ENCODE measurements around the gene ZNF785. TPM values are rescaled to one million over a fixed set of nuclear protein-coding genes. Genes with fewer than 3 reads are reported as not detected.
A peak's percentile ranks its signal among the peaks of the same experiment; 100 is the strongest.

ZNF785 gene
- total and polyA plus RNA-seq, 7 donors = 0.92 to 19.9 (median 7.8) TPM

GRCh38 chr16:30533748-30534367, 51.6 kb downstream of the ZNF785 start:
- WGBS, 2 donors = 5 to 18% methylated on average over 29 of the region's 29 CpGs
- intact Hi-C loops (cut with DNase I) = loop anchor here (2.0 to 5.0 kb wide), 2 partner anchors 38 to 103 kb away; partner anchors contain the start of genes DCTPP1 and ZNF688
- H3K9me3 ChIP-seq = no peaks in the 10 kb centered on the region
- peaks cover 0 to 31% (median 25%) of the 10 kb centered on the region in 4 donors for H3K4me1 ChIP-seq
- peak overlapping the region; percentile 89 to 97 (median 94) for H3K27ac ChIP-seq
- H3K4me3 ChIP-seq = peak overlapping the region; percentile 45 to 85 (median 66)
- no peak for TF ChIP-seq EP300 (IDR thresholded peaks at IDR 0.05)
- no peak for TF ChIP-seq POLR2AphosphoS5 (IDR thresholded peaks at IDR 0.05)
- TF ChIP-seq CTCF (IDR thresholded peaks at IDR 0.05) = no peak
- TF ChIP-seq POLR2A (IDR thresholded peaks at IDR 0.05) = no peak
- no peaks in the 10 kb centered on the region for H3K27me3 ChIP-seq
- DNase-seq = no peak
- peaks cover 0 to 32% (median 8%) of the 10 kb centered on the region in 4 donors for H3K36me3 ChIP-seq

GRCh38 chr16:30533146-30533522, 52.4 kb downstream of the ZNF785 start:
- Histone ChIP-seq H3K36me3 (peaks cover 0 to 32% (median 8%) of the 10 kb centered on the region in 4 donors), H3K27ac (peak overlapping the region in 3 of 4 donors; percentile 92 to 97 (median 95)), H3K9me3 (no peaks in the 10 kb centered on the region), H3K4me3 (peak overlapping the region in 1 of 4 donors; percentile 63), H3K27me3 (no peaks in the 10 kb centered on the region), H3K4me1 (peaks cover 0 to 31% (median 29%) of the 10 kb centered on the region in 4 donors)
- 77 to 82% methylated on average over 11 of the region's 11 CpGs for WGBS, 2 donors
- intact Hi-C loops (cut with DNase I) = loop anchor here (5.0 kb wide), 1 partner anchor 39 kb away; the partner anchor contains the start of gene ZNF688
- no peak for DNase-seq
- TF ChIP-seq POLR2A (IDR thresholded peaks at IDR 0.05) (no peak), EP300 (IDR thresholded peaks at IDR 0.05) (no peak), POLR2AphosphoS5 (IDR thresholded peaks at IDR 0.05) (no peak), CTCF (IDR thresholded peaks at IDR 0.05) (no peak)

- intact Hi-C loops (cut with DNase I) = loop anchor here (5.0 kb wide), 1 partner anchor 40 kb away; the partner anchor contains the start of gene ZNF688
- Histone ChIP-seq H3K4me3 (no peak overlapping the region), H3K27ac (peak overlapping the region in 1 of 4 donors; percentile 97), H3K36me3 (peaks cover 0 to 32% (median 8%) of the 10 kb centered on the region in 4 donors), H3K4me1 (peaks cover 0 to 36% (median 35%) of the 10 kb centered on the region in 4 donors), H3K27me3 (no peaks in the 10 kb centered on the region), H3K9me3 (no peaks in the 10 kb centered on the region)
- DNase-seq = no peak
- WGBS, 2 donors = 96 to 97% methylated on average over 57 of the region's 57 CpGs
- no peak for TF ChIP-seq EP300 (IDR thresholded peaks at IDR 0.05)
Observed at GRCh38 chr16:30532285-30533145, 53.0 kb downstream of the ZNF785 start.

Small RNAs within 50 kb of the gene (small RNA-seq; reads per million reads assigned to genes)
- gene AC093249.1 (0 reads per million in 3 donors), gene AC093249.4 (0 reads per million in 3 donors)

Other genes with a start within 250 kb of the ZNF785 start
- gene CD2BP2, start 230.4 kb downstream of the ZNF785 start, total RNA-seq = 10 to 100 TPM; 29.9 to 57.3 (median 43.0) TPM
- gene CD2BP2, start 230.4 kb downstream of the ZNF785 start, polyA plus RNA-seq = 10 to 100 TPM; 45.0 to 51.8 (median 48.0) TPM
- 10 to 100 TPM; 14.5 to 25.2 (median 19.2) TPM for gene TBC1D10B, start 215.2 kb downstream of the ZNF785 start, total RNA-seq
- 10 to 100 TPM; 24.6 to 38.3 (median 25.0) TPM for gene TBC1D10B, start 215.2 kb downstream of the ZNF785 start, polyA plus RNA-seq
- gene MYL11, start 210.9 kb downstream of the ZNF785 start, total RNA-seq = not detected
- gene MYL11, start 210.9 kb downstream of the ZNF785 start, polyA plus RNA-seq = not detected
- gene SEPTIN1, start 203.1 kb downstream of the ZNF785 start, total RNA-seq = 1 to 10 TPM in 3 of 4 donors, under 1 TPM in 1; 0.82 to 5.8 (median 1.9) TPM
- gene SEPTIN1, start 203.1 kb downstream of the ZNF785 start, polyA plus RNA-seq = 10 to 100 TPM in 1 of 3 donors, 1 to 10 TPM in 2; 1.2 to 46.6 (median 2.4) TPM
- 10 to 100 TPM in 3 of 4 donors, 1 to 10 TPM in 1; 8.1 to 12.8 (median 11.4) TPM for gene ZNF48, start 190.3 kb downstream of the ZNF785 start, total RNA-seq
- 1 to 10 TPM; 2.4 to 5.9 (median 2.8) TPM for gene ZNF48, start 190.3 kb downstream of the ZNF785 start, polyA plus RNA-seq
- gene ZNF771, start 178.1 kb downstream of the ZNF785 start, total RNA-seq = 10 to 100 TPM; 17.4 to 30.7 (median 20.3) TPM
- gene ZNF771, start 178.1 kb downstream of the ZNF785 start, polyA plus RNA-seq = 1 to 10 TPM; 2.5 to 5.2 (median 3.0) TPM
- 10 to 100 TPM; 10.5 to 19.9 (median 16.5) TPM for gene DCTPP1, start 155.7 kb downstream of the ZNF785 start, total RNA-seq
- 100 to 1,000 TPM; 140 to 175 (median 156) TPM for gene DCTPP1, start 155.7 kb downstream of the ZNF785 start, polyA plus RNA-seq
- 10 to 100 TPM; 25.0 to 32.3 (median 25.3) TPM for gene SEPHS2, start 139.8 kb downstream of the ZNF785 start, total RNA-seq
- 100 to 1,000 TPM in 2 of 3 donors, 10 to 100 TPM in 1; 80.5 to 213 (median 175) TPM for gene SEPHS2, start 139.8 kb downstream of the ZNF785 start, polyA plus RNA-seq
- gene ITGAL, start 113.0 kb downstream of the ZNF785 start, total RNA-seq = 1 to 10 TPM; 1.1 to 3.8 (median 2.6) TPM
- 10 to 100 TPM in 1 of 3 donors, 1 to 10 TPM in 1, under 1 TPM in 1; 0.60 to 20.7 (median 2.8) TPM for gene ITGAL, start 113.0 kb downstream of the ZNF785 start, polyA plus RNA-seq
- gene ZNF768, start 59.1 kb downstream of the ZNF785 start, total RNA-seq = 10 to 100 TPM; 32.4 to 55.9 (median 42.7) TPM
- 10 to 100 TPM; 46.2 to 61.0 (median 54.8) TPM for gene ZNF768, start 59.1 kb downstream of the ZNF785 start, polyA plus RNA-seq
- 10 to 100 TPM; 10.3 to 15.5 (median 13.1) TPM for gene ZNF747, start 50.8 kb downstream of the ZNF785 start, total RNA-seq
- gene ZNF747, start 50.8 kb downstream of the ZNF785 start, polyA plus RNA-seq = 10 to 100 TPM in 1 of 3 donors, 1 to 10 TPM in 2; 6.0 to 12.0 (median 8.3) TPM
- 1 to 10 TPM; 6.1 to 8.6 (median 8.1) TPM for gene ZNF764, start 27.3 kb downstream of the ZNF785 start, total RNA-seq
- gene ZNF764, start 27.3 kb downstream of the ZNF785 start, polyA plus RNA-seq = 1 to 10 TPM; 3.5 to 7.7 (median 4.8) TPM
- 10 to 100 TPM; 21.9 to 32.8 (median 25.4) TPM for gene ZNF688, start 14.0 kb downstream of the ZNF785 start, total RNA-seq
- gene ZNF688, start 14.0 kb downstream of the ZNF785 start, polyA plus RNA-seq = 10 to 100 TPM; 16.7 to 22.8 (median 18.0) TPM
- gene ZNF689, start 24.7 kb upstream of the ZNF785 start, total RNA-seq = 10 to 100 TPM in 1 of 4 donors, 1 to 10 TPM in 3; 7.9 to 10.3 (median 9.8) TPM
- 1 to 10 TPM; 3.6 to 5.2 (median 4.9) TPM for gene ZNF689, start 24.7 kb upstream of the ZNF785 start, polyA plus RNA-seq
- 10 to 100 TPM; 20.8 to 37.5 (median 29.4) TPM for gene PRR14, start 65.3 kb upstream of the ZNF785 start, total RNA-seq
- gene PRR14, start 65.3 kb upstream of the ZNF785 start, polyA plus RNA-seq = 10 to 100 TPM; 28.8 to 51.4 (median 38.4) TPM
- 10 to 100 TPM; 12.5 to 29.6 (median 22.7) TPM for gene FBRS, start 72.7 kb upstream of the ZNF785 start, total RNA-seq
- gene FBRS, start 72.7 kb upstream of the ZNF785 start, polyA plus RNA-seq = 10 to 100 TPM; 26.4 to 61.6 (median 30.0) TPM
- gene SRCAP, start 113.5 kb upstream of the ZNF785 start, total RNA-seq = 10 to 100 TPM; 13.2 to 39.1 (median 23.4) TPM
- 10 to 100 TPM in 1 of 3 donors, 1 to 10 TPM in 2; 2.4 to 37.3 (median 9.0) TPM for gene SRCAP, start 113.5 kb upstream of the ZNF785 start, polyA plus RNA-seq
- gene PHKG2, start 162.7 kb upstream of the ZNF785 start, total RNA-seq = 10 to 100 TPM; 20.1 to 28.5 (median 23.7) TPM
- gene PHKG2, start 162.7 kb upstream of the ZNF785 start, polyA plus RNA-seq = 10 to 100 TPM; 19.2 to 45.0 (median 23.8) TPM
- 1 to 10 TPM in 3 of 4 donors, under 1 TPM in 1; 0.82 to 2.8 (median 1.7) TPM for gene CFAP119, start 176.4 kb upstream of the ZNF785 start, total RNA-seq
- 10 to 100 TPM in 1 of 3 donors, 1 to 10 TPM in 1, not detected in 1; 3.7 to 11.9 TPM for gene CFAP119, start 176.4 kb upstream of the ZNF785 start, polyA plus RNA-seq
- gene RNF40, start 176.6 kb upstream of the ZNF785 start, total RNA-seq = 10 to 100 TPM; 48.1 to 53.9 (median 49.6) TPM
- gene RNF40, start 176.6 kb upstream of the ZNF785 start, polyA plus RNA-seq = 10 to 100 TPM; 34.8 to 79.3 (median 48.6) TPM
- gene ZNF629, start 201.5 kb upstream of the ZNF785 start, total RNA-seq = 10 to 100 TPM in 2 of 4 donors, 1 to 10 TPM in 2; 8.4 to 12.1 (median 10.3) TPM
- 1 to 10 TPM; 3.0 to 6.9 (median 3.5) TPM for gene ZNF629, start 201.5 kb upstream of the ZNF785 start, polyA plus RNA-seq